HG02970 (cell line): ENCODE data around the gene STXBP2.

ENCODE experiments used
- ATAC-seq: cut with Tn5 transposase; IDR thresholded peaks from one replicate; pipeline ENCODE4 v1.9.1; 2021; ENCODE audit warnings: mild to moderate bottlenecking, moderate library complexity, moderate number of reproducible peaks; ENCODE audit not compliant: unreplicated experiment, low FRiP score

The STXBP2 gene

DNA sequence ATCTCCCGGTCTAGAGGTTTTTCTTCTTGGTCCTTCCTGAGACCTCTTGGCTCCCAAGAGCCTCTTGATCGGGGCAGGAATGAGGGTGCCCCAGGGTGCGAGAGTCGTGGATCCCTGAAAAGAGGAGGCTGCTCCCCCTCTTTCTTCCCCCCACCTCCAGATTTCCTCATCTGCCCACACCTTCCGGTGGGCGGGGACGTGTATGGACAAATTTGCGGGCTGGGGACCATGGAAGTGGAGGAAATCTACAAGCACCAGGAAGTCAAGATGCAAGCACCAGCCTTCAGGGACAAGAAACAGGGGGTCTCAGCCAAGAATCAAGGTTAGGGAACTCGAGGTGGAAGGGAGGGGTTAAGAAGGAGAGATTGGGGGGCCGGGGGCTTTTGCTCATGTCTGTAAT, 39.9 kb downstream of the STXBP2 start, which contains the start of gene MCEMP1:
MCEMP1 (plus strand) TSS at position 237 of the 400 bp plus-strand sequence; CDS start at position 268, 31 bp downstream.
- ATAC-seq = no peak

DNA sequence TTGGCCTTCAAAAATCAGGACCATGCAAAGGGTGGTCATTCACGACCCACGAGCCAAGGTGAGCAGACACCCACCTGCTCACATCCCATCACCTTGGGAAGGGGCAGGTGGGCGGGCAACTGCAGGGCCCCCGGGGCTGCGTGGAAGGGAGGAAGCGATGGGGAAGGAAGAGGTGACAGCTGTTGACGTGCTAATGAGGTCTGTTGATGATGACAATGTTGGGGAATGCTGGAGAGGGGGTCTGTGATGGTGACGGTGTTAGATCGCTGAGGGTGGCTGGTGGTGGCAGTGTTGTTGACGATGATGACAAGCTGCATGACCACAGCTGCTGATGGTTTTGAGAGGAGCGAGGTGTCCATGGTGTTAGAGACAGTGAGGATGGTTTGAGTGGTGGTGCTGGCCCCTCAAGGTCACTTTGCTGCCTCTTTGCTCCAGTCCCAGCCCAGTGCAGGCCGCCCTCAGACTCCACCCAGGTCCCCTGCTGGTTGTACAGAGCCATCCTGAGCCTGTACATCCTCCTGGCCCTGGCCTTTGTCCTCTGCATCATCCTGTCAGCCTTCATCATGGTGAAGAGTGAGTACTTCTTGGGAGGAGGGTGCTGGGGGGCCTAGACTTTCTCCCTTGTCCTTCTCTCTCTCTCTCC, 40.9 kb downstream of the STXBP2 start:
- ATAC-seq = no peak

DNA sequence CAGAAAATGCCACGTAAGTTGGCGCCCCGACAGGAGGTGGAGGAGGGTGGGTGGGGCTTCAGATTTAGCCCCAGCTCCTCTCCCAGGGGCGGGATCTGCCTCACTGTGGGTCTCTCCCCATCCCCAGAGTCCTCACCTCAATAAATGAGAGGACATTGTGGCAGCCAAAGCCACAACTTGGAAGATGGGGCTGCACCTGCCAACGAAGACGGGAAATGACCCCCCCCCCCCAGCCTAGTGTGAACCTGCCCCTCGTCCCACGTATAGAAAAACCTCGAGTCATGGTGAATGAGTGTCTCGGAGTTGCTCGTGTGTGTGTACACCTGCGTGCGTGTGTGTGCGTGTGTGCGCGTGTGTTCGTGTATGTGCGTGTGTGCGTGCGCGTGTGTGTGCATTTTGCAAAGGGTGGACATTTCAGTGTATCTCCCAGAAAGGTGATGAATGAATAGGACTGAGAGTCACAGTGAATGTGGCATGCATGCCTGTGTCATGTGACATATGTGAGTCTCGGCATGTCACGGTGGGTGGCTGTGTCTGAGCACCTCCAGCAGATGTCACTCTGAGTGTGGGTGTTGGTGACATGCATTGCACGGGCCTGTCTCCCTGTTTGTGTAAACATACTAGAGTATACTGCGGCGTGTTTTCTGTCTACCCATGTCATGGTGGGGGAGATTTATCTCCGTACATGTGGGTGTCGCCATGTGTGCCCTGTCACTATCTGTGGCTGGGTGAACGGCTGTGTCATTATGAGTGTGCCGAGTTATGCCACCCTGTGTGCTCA, 42.3 kb downstream of the STXBP2 start:
- ATAC-seq = no peak

DNA sequence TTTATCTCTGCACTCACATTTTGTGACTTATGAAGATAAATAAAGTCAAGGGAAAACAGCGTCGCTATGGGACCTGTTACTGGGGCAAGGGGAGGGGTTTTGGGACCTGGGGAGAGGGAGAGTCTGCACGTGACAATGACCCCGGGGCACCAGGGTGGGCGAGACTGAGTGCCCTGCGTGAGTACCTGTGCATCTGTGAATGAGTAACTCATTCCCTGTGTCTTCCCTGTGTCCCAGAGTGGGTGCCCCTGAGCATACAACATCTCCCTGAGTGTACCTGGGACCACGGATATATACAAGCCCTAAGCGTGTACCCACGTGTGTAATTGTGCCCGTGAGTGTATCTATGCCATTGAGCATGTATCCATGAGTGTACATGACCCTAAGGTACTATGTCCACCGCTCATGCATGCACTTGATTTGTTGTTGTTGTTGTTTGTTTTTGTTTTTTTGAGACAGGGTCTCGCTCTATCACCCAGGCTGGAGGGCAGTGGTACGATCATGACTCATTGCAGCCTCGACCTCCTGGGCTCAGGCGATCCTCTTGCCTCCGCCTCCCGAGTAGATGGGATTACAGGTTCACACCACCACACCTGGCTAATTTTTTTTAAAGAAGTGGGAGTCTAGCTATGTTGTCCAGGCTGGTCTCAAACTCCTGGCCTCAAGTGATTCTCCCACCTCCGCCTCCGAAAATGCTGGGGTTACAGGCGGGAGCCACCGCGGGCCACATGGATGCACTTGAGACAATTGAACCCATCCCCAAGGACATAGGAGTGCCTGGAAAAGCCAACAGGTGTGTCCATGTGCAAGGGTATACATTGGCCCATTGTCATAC, 43.1 kb downstream of the STXBP2 start:
- no peak for ATAC-seq

DNA sequence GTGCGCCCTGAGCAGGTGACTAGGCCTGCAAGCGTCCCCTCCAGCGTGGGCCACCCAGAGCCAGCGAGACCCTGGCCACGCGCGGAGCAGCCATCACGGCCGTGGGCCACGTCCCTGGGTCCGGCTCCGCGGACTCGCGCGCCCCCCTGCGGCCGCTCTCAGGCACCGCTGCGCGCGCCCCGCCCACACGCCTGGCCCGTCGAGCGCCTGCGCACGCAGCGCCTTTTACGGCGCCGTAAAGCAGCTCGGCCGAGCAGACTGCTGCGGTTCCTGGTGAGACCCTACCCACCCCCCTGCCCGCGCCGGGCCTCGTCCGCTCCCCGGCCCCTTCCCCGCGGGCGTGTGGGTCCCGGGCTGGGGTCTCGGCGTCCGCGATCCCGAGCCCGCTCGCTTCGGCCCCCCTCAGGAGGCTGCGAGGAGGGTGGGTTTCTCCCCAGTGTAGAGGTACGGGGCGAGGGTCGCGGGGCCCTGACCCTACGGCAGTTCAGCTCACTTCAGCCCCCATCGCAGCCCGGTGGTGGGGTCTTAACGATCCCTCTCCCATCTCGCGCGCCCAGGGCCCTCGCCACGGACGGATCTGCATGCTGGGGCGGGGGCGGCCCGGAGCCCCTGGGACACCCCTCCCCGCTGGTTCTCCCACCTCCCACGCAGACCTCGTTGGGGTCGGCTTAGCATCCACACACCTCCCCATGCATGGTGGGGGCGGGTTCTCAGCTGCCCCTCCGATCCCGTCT, 43.9 kb downstream of the STXBP2 start, which contains the start of gene TRAPPC5:
TRAPPC5 (plus strand) TSS at position 228 of the 734 bp plus-strand sequence. CDS start 1,421 bp downstream, outside the sequence.
- peak; percentile 37 for ATAC-seq

DNA sequence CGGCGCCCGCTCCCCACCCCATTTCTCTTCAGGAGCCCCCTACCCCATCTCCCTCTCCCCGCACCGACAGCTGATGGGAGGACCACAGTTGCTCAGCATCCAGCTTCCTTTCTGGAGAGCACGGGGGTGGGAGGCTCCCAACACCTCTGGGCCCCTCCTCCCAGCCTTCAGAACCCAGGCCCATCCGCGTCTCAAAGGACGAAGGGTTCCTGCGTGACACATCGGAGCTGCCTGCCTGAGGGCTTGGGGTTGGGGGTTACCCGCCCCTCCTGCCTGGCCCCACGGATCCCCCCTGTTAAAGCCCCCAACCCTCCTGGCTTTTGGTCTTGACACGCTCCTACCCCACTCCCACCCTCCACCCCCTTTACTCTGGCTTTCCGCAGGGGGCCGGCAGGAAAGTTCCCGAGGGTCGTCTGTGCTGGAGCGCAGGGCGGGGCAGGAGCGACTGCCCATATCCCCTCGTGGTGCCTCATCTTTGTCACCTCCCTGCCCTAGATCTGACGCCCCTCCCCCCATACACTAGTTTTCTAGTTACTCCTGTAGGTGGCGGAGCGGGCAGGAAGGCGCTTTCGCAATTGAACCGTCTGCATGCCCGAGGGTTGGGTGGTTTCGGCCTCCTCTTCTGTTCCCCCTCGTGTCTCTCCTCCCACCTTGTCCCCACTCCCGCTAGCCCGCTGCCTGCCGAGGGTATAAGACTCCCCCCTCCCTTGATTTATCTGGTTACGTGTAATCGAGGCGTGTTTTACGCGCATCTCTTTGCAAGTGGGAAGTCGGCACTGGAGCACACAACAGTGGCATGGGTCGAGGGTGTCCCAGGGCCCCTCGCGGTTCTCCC, 44.6 kb downstream of the STXBP2 start:
- ATAC-seq = peak; percentile 31

DNA sequence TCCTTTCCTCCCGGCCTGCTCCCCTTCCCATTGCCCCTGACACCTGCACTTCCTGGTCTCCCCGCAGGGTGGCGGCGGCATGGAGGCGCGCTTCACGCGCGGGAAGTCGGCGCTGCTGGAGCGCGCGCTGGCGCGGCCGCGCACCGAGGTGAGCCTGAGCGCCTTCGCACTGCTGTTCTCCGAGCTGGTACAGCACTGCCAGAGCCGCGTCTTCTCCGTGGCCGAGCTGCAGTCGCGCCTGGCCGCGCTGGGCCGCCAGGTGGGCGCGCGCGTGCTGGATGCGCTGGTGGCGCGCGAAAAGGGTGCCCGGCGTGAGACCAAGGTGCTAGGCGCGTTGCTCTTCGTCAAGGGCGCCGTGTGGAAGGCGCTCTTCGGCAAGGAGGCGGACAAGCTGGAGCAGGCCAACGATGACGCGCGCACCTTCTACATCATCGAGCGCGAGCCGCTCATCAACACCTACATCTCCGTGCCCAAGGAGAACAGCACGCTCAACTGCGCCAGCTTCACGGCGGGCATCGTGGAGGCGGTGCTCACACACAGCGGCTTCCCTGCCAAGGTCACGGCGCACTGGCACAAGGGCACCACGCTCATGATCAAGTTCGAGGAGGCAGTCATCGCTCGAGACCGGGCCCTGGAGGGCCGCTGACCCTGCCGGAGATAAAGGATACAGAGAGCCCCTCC, 45.4 kb downstream of the STXBP2 start:
- ATAC-seq = no peak

DNA sequence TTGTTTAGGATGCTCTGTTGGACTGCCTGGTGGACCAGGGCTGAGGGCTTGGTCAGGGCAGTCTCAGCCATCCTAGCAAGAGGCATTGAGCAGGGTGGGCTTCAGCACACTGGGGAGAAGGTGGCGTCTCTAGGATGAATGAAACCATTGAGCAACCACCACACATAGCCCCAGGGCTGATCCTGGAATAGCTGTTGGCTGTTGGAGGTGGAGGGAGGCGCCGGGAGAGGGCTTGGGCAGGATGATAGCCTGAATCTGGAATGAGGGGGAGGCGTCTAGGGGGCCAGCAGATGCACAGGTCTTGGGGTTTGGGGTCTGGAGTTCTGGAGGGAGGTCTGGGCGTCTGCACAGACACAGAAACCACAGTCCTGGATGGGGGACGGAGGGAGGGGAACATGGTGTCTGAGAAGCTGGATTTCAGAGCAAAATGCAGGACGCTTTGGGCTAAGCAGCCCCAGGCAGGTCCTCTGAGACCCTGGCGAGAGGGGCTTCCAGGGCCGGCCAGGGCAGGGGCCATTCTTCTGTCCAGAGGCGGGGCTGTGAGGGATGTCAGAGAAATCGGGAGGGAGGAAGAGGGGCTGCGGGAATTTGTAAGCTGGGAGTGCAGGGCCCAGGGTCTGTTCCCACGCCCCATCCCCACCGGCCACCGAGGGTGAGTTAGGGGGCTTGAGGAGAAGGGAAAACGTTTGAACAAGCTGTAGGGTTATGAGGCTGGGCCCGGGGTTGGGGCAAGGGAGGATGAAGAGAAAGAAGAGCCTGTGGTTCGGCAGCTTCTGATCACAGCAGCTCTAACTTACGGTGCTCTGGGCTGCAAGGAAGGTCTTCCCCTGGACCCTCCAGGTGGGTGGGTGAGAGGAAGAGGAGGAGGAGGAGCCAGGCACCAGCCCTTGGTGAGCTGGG, 48.9 kb downstream of the STXBP2 start:
- ATAC-seq = no peak

DNA sequence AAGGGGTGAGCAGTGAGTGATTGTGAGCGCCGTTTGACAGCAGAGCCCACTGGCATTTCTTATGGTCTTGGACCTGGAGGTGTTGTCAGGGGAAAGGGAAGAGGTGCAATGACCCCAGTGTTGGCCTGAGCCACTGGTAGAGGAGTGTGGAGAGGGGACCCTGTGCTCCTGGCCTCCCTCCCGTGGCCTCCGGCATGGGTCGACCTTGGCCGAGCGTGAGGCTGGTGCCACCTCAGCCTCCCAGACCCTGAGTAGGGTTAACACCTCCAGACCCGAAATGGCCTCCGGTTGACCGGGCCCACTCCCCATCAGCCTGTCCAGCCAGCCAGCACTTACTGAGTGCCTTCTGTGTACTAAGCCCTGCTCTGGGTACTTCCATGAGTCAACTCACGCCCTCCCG, 50.3 kb downstream of the STXBP2 start:
- ATAC-seq = no peak

DNA sequence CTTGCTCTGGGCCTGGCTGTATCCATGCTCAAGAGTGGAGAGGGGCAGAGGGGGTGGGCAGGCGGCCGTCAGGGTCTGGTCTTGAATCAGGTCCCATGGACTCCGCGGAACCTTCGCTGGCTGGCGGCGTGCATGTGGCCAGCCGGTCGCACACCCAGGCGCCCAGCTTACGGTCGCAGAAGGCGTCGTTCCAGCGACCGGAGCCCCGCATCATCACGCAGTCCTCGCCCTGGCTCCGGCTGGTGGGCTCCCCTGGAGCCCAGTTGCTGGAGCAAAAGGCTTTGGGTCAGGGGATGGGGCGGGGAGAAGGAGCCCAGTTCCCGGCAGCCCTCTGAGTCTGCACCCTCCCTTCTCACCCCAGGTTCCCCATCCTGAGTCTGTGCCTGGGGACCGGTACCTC, 52.3 kb downstream of the STXBP2 start:
- ATAC-seq = no peak

DNA sequence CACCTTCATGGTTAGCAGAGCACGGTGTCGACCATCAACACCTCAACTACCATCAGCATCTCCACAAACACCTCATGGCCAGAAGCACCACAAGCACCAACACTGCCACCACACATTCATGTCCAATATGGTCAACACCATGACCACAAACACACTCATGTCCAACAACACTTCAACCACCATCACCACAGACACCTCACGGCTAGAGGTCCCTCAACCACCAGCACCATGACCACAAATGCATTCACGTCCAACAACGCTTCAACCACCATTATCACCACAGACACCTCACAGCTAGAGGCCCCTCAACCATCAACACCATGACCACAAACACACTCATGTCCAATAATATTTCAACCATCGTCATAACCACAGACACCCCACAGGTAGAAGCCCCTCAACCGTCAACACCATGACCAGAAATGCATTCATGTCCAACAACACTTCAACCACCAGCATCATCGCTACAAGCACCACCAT, 53.9 kb downstream of the STXBP2 start:
- no peak for ATAC-seq

DNA sequence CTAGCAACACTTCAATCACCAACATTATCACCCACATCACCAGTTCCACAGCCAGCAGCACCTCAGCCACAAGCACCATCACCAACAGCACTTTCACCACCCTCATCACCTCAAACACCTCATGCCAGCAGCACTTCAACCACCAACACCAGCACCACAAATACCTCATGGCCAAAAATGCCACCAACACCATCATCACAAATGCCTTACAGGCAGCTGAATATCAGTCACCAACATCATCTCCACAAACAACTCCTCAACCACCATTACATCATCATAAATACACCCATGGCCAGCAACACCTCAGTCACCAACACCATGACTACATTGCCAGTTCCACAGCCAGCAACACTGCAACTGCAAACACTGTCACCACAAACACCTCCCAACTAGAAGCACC, 54.6 kb downstream of the STXBP2 start:
- no peak for ATAC-seq

DNA sequence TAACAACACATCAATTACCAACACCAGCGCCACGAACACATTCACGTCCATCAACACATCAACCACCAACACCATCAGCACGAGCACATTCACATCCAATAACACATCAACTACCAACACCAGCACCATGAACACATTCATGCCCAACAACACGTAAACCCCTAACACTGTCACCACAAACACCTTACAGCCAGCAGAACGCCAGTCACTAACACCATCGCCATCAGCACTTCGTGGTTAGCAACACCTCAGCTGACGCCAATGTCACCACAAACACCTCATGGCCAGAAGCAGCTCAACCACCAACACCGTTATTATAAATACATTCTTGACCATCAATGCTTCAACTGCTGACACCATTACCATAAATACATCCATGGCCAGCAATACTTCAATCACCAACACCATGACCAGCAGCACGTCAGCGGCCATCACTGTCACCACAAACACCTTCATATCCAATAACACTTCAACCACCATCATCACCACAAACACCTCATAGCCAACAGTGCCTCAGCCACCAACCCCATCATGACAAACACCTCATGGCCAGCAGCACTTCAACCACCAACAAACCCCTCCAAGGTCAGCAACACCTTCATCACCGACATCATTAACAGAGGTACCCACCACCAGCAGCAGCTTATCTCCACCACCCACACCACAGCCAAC, 55.6 kb downstream of the STXBP2 start:
- no peak for ATAC-seq

DNA sequence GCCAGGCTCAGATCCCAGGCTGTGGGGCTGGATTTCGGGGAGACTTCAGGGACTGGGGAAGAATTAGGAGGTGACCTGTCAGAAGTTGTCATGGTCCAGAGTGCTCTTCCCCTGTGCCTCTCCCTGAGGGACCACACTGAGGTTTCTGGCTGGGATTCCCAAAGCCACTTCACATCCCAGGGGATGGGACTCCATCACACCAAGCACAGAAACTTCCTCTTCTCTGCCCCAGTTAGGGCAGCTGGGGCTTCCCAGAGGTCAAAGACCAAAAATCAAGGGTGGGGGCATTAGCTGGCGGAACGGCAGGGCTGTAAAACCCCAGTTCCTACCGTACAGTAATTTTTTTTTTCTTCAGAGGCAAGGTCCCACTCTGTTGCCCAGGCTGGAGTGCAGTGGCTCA, 57.6 kb downstream of the STXBP2 start:
- ATAC-seq = no peak
